ENCODE data around the gene SLIT3. TPM values are rescaled to one million over a fixed set of nuclear protein-coding genes. Genes with fewer than 3 reads are reported as not detected.

Gene SLIT3
- total RNA-seq, 1 donor from 2014 or later = 3.1 TPM

GRCh38 chr5:169099801-169100734 lies 200.9 kb downstream of the SLIT3 start:
- TF ChIP-seq CTCF (conservative IDR thresholded peaks at IDR 0.05; ENCODE audit: low read depth, low read length) = no peak
- no peak for DNase-seq (ENCODE audit: low read depth)

GRCh38 chr5:169098331-169099121 lies 202.4 kb downstream of the SLIT3 start:
- no peak for DNase-seq (ENCODE audit: low read depth)
- H3K4me3 ChIP-seq (ENCODE audit: low read depth, low read length) = no peak overlapping the region
- TF ChIP-seq CTCF (conservative IDR thresholded peaks at IDR 0.05; ENCODE audit: low read depth, low read length) = no peak

More at GRCh38 chr5:169099801-169100734, 200.9 kb downstream of the SLIT3 start:
- H3K4me3 ChIP-seq (ENCODE audit: low read depth, low read length) = no peak overlapping the region

GRCh38 chr5:169097374-169098326 lies 203.3 kb downstream of the SLIT3 start:
- H3K4me3 ChIP-seq (ENCODE audit: low read depth, low read length) = no peak overlapping the region
- no peak for TF ChIP-seq CTCF (conservative IDR thresholded peaks at IDR 0.05; ENCODE audit: low read depth, low read length)
- no peak for DNase-seq (ENCODE audit: low read depth)

- no peak for TF ChIP-seq CTCF (conservative IDR thresholded peaks at IDR 0.05; ENCODE audit: low read depth, low read length)
- H3K4me3 ChIP-seq (ENCODE audit: low read depth, low read length) = no peak overlapping the region
- DNase-seq (ENCODE audit: low read depth) = no peak
Observed at GRCh38 chr5:169095976-169096375, 205.0 kb downstream of the SLIT3 start.

GRCh38 chr5:169095410-169095960 lies 205.5 kb downstream of the SLIT3 start:
- DNase-seq (ENCODE audit: low read depth) = no peak
- no peak for TF ChIP-seq CTCF (conservative IDR thresholded peaks at IDR 0.05; ENCODE audit: low read depth, low read length)
- H3K4me3 ChIP-seq (ENCODE audit: low read depth, low read length) = no peak overlapping the region
